Middle frontal gyrus (tissue), 1 donor: ENCODE data around the gene SPSB1.

Experiments used
- DNase-seq: peaks from one replicate; pipeline ENCODE4 v3.0.0-alpha.2; 2015; ENCODE audit warnings: low spot score; ENCODE audit errors: extremely low spot score

SPSB1 gene

GRCh38 chr1:9341301-9341845 is 48.7 kb downstream of the SPSB1 start:
- DNase-seq: no peak

GRCh38 chr1:9343269-9343668 is 50.6 kb downstream of the SPSB1 start:
- DNase-seq: no peak

- no peak for DNase-seq
Observed at GRCh38 chr1:9344426-9345200, 51.9 kb downstream of the SPSB1 start.

- no peak for DNase-seq
Observed at GRCh38 chr1:9345471-9345870, 52.8 kb downstream of the SPSB1 start.

DNA sequence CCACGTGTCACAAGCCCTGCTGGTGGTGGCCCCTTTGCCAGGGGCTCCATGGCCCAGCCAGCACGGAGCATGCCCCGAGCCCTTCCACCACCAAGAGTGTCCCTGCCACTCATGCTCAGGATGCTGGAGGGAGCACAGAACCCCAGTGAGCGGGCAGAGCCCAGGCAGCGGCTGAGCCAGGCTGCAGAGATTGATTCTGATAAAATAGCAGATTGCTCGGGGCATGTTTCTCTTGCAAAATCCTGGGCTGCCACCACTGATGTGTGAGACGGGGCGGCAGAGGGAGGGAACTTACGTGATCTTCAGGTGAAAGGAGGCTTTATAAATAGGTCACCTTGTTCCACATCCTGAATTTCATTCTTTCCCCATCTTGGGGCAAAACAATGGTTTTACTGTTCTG is 53.2 kb downstream of the SPSB1 start:
- no peak for DNase-seq

- no peak for DNase-seq
Observed at GRCh38 chr1:9346566-9346965, 53.9 kb downstream of the SPSB1 start.

- no peak for DNase-seq
Observed at GRCh38 chr1:9347095-9347850, 54.6 kb downstream of the SPSB1 start.

DNA sequence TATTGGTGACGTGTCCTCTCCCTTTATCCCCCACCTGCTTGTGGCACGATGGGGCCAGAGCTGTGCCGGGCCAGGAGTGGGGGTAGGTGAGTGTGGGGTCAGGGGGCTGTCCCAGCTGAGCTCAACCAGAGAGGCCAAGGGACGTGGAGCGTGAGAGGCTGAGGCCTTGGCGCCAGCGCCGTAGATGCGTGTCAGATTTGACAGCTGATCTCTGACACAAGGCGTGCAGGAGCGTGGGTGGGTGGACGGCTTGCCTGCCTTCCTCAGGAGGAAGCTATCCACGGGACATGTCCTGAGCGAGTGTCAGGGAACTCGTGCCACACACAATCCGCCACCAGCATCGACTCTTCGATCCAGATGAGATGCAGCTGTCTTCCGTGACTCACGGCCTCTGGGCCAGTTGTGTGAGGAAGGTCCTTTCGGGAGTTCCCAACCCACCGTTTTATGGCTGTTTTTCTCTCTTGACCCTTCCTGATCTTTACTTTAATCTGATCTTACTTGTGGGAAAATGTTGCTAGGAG is 56.7 kb downstream of the SPSB1 start:
- DNase-seq: no peak

GRCh38 chr1:9350013-9350908 is 57.6 kb downstream of the SPSB1 start:
- DNase-seq: no peak

- DNase-seq: no peak
Observed at GRCh38 chr1:9350960-9351359, 58.3 kb downstream of the SPSB1 start.

DNA sequence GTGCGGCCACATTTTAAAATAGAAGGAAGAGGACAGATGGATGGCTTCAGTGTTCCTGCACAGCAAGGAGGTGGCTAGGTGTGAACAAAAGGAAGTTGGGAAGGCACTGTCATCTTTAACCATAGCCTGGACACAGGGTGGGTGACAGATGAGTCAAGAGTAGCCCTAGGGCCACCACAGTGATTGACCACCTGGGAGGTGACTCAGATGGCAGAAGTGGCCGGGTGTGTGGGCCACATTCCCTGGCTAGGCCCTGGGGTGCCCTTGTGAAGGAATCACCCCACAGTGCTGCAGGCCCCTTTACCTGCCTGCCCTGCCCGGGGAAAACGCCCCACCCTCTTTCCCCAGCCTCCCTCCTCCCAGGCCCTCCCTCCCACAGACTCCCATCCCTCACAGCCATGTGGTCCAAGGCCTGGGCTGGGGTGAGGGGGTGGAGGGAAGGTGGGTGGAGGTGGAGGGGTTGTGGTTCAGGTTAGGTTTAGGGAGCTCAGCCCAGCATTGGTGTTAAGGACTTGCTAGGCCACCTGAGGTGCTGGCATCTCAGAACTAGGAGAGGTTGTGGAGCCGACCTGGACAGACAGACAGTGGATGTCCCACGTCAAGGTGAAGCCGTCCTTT is 59.1 kb downstream of the SPSB1 start:
- no peak for DNase-seq

GRCh38 chr1:9352377-9353134 is 59.9 kb downstream of the SPSB1 start:
- DNase-seq: no peak

- no peak for DNase-seq
Observed at GRCh38 chr1:9355503-9355902, 62.8 kb downstream of the SPSB1 start.

DNA sequence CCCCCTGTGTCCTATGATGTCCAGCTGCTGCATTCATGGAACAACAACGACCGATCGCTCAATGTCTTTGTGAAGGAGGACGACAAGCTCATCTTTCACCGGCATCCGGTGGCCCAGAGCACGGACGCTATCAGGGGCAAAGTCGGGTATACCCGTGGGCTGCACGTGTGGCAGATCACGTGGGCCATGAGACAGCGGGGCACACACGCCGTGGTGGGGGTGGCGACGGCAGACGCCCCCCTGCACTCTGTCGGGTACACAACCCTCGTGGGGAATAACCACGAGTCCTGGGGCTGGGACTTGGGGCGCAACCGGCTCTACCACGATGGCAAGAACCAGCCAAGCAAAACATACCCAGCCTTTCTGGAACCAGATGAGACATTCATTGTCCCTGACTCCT is 63.3 kb downstream of the SPSB1 start:
- no peak for DNase-seq

DNA sequence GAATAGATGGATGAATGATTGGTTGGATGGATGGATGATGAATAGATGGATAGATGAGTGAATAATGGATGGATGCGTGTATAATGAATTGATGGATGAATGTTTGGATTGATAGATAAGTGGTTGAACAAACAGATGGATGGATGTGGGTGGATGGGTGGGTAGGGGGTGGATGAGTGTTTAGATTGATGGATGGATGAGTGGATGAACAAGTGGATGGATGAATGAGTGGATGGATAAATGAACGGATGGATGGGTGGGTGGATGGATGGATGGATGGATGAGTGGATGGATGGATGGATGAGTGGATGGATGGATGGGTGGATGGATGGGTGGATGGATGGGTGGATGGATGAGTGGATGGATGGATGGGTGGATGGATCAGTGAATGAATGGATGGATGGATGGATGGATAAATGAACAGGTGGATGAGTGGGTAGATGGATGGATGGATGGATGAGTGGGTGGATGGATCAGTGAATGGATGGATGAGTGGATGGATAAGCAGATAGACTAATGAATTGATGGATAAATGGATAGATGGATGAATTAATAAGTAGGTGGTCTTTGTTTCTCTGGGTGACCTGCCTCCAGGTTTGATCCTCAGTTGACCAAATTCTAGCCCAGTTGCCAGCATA is 64.3 kb downstream of the SPSB1 start:
- DNase-seq: no peak

- DNase-seq: no peak
Observed at GRCh38 chr1:9357958-9358357, 65.3 kb downstream of the SPSB1 start.

GRCh38 chr1:9360371-9361064 is 67.8 kb downstream of the SPSB1 start:
- DNase-seq: no peak

- no peak for DNase-seq
Observed at GRCh38 chr1:9361630-9362260, 69.1 kb downstream of the SPSB1 start.

DNA sequence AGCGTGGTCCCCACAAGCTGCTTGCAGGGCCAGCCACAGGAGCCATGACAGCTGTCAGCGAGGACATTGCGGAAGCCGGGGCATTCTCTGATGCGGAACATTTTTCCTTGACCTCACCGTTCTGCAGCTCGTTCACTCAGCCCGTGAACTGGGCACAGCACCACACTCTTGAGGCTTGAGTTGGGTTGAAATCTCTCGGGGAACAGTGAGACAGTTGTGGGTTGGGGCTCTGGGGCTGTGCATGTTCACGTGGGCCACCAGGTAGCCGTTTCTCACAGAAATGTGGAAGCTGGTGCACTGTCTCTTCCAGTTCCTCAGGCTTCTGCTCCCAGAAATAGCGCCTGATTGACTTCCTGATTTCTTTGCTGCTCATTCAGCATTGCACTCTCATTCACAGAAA is 69.8 kb downstream of the SPSB1 start:
- DNase-seq: no peak
